Spleen (tissue), 11 donors: ENCODE measurements around the gene LAMA5. TPM values are rescaled to one million over a fixed set of nuclear protein-coding genes. Genes with fewer than 3 reads are reported as not detected.

Experiments used
- DNase-seq: peaks from one replicate; pipeline ENCODE4 v3.0.0-alpha.2; 2020
- H3K27ac ChIP-seq, 8 donors: fragments of 200-600 bp; sonication (generic) in 7 of 8; 1 replicate in 4 of 8; 2 replicates in 4 of 8; pipeline versions ENCODE4 v1.5.0 to v1.8.0; 2016 to 2021; ENCODE audit warnings: inconsistent platforms in 4 of 8, mild to moderate bottlenecking in 4 of 8, moderate library complexity in 1 of 8
- H3K27me3 ChIP-seq, 7 donors: fragments of 200-600 bp; sonication (generic) in 6 of 7; replicated peaks in 1 of 7; 1 replicate in 4 of 7; 2 replicates in 3 of 7; pipeline versions ENCODE4 v1.5.0 to v1.8.0; 2016 to 2021; ENCODE audit warnings: inconsistent platforms in 3 of 7, mild to moderate bottlenecking in 1 of 7
- H3K36me3 ChIP-seq, 6 donors: fragments of 200-600 bp; sonication (generic) in 5 of 6; 1 replicate in 4 of 6; 2 replicates in 2 of 6; pipeline versions ENCODE4 v1.5.0 to v1.8.0; 2016 to 2021; ENCODE audit warnings: inconsistent platforms in 2 of 6
- H3K4me1 ChIP-seq, 6 donors: fragments of 200-600 bp; sonication (generic) in 5 of 6; 1 replicate in 3 of 6; 2 replicates in 3 of 6; pipeline versions ENCODE4 v1.5.0 to v1.8.0; 2016 to 2021; ENCODE audit warnings: inconsistent platforms in 3 of 6
- H3K4me3 ChIP-seq, 8 donors: fragments of 200-600 bp; sonication (generic) in 7 of 8; 1 replicate in 4 of 8; 2 replicates in 4 of 8; pipeline versions ENCODE4 v1.5.0 to v1.8.0; 2016 to 2021; ENCODE audit warnings: inconsistent platforms in 4 of 8, mild to moderate bottlenecking in 4 of 8, moderate library complexity in 2 of 8
- H3K9me3 ChIP-seq, 8 donors: fragments of 200-600 bp; sonication (generic) in 7 of 8; 1 replicate in 4 of 8; 2 replicates in 4 of 8; pipeline versions ENCODE4 v1.5.0 to v1.8.0; 2016 to 2021; ENCODE audit warnings: inconsistent platforms in 4 of 8
- CTCF ChIP-seq, 11 experiments: fragments of 200-600 bp in 7 of 11; fragments of 450-650 bp in 4 of 11; sonication (generic) in 4 of 11; IDR thresholded peaks in 8 of 11; conservative IDR thresholded peaks in 3 of 11; 1 replicate in 7 of 11; 2 replicates in 4 of 11; pipeline versions ENCODE4 v1.4.0 to v1.8.0; 2016 to 2021; ENCODE audit warnings: antibody characterized with exemption in 11 of 11, inconsistent platforms in 4 of 11, mild to moderate bottlenecking in 1 of 11
- POLR2A ChIP-seq, 3 donors: fragments of 450-650 bp; IDR thresholded peaks; one replicate each; pipeline ENCODE4 v1.5.1; 2017; ENCODE audit warnings: antibody characterized with exemption in 3 of 3, mild to moderate bottlenecking in 1 of 3
- POLR2AphosphoS5 ChIP-seq, 3 donors: sonication (generic); formaldehyde crosslinking; IDR thresholded peaks; one replicate each; pipeline ENCODE4 v1.5.1; 2017; ENCODE audit warnings: antibody characterized with exemption in 3 of 3
- WGBS, 5 donors: extraction: QIAGEN DNeasy Blood & Tissue Kit in 3 of 5; methylation state at CpG; one replicate each; pipeline versions ENCODE4 v1.1.5 to v1.1.7; 2013 to 2018; 5-methylcytosine and 5-hydroxymethylcytosine counted together
- intact Hi-C: fragments of 100-400 bp; cut with DNase I; formaldehyde crosslinking; loops from one replicate; pipeline ENCODE4 v1.15.0; 2023; ENCODE audit warnings: low total_unique reads
- polyA plus RNA-seq, 3 donors: library from polyadenylated mRNA; stranded (reverse); fragments of 200-250 nt; gene quantifications; one replicate each; pipeline ENCODE4 v1.2.1, GENCODE V29; 2013
- total RNA-seq, 7 donors: library from RNA; depleted of rRNA in 3 of 7; stranded (reverse); fragments of >200 nt in 3 of 7; fragmentation: NEBNext Ultra II Directional in 4 of 7; extraction: Animal tissue kit (Norgen Biotek cat#: 25700) in 4 of 7; gene quantifications; one replicate each; pipeline versions ENCODE4 v1.1.0 to v1.2.1, GENCODE V29; 2016 to 2021
- donor health status: healthy with polysubstance abuse.
- donor health status: DM: no; HTN: no; CAD: no; lungs with moderate emphysema.
- donor health status: DM: no; HTN: no; CAD: no.
- donor health status: Bipolar disorder and iron deficiency.
- donor health status: healthy.
- donor health status: DM: no; HTN: no; CAD: no.
- donor health status: DM: yes; HTN: yes; CAD: no.

Gene LAMA5
- total and polyA plus RNA-seq, 10 donors: 46.5 to 266 (median 115) TPM

GRCh38 chr20:62299666-62300236 is 67.4 kb downstream of the LAMA5 start:
- TF ChIP-seq POLR2A (IDR thresholded peaks at IDR 0.05) (no peak), POLR2AphosphoS5 (IDR thresholded peaks at IDR 0.05) (no peak), CTCF (IDR thresholded peaks at IDR 0.05 in 8 of 11, conservative IDR thresholded peaks at IDR 0.05 in 3 of 11) (no peak)
- no peak overlapping the region for H3K27ac ChIP-seq
- 74 to 84% (median 79%) methylated on average over 12 of the region's 12 CpGs for WGBS, 5 donors
- intact Hi-C loops: loop anchor here (5.0 kb wide), 1 partner anchor 83 kb away; no protein-coding TSS in a partner anchor
- H3K9me3 ChIP-seq: no peaks in the 10 kb centered on the region
- no peaks in the 10 kb centered on the region for H3K27me3 ChIP-seq
- peaks cover 16 to 73% (median 33%) of the 10 kb centered on the region in 6 donors for H3K4me1 ChIP-seq
- DNase-seq: no peak
- H3K4me3 ChIP-seq: no peak overlapping the region
- peaks cover 4 to 54% (median 23%) of the 10 kb centered on the region in 6 donors for H3K36me3 ChIP-seq

GRCh38 chr20:62298577-62299249 is 68.4 kb downstream of the LAMA5 start:
- intact Hi-C loops: no loop called here
- Histone ChIP-seq H3K4me3 (no peak overlapping the region), H3K27ac (no peak overlapping the region), H3K27me3 (no peaks in the 10 kb centered on the region), H3K36me3 (peaks cover 0 to 55% (median 22%) of the 10 kb centered on the region in 6 donors), H3K4me1 (peaks cover 7 to 69% (median 26%) of the 10 kb centered on the region in 6 donors), H3K9me3 (no peaks in the 10 kb centered on the region)
- 90 to 96% (median 95%) methylated on average over 26 to 33 of the region's 33 CpGs for WGBS, 5 donors
- DNase-seq: peak; percentile 70
- TF ChIP-seq POLR2AphosphoS5 (IDR thresholded peaks at IDR 0.05): peak in 2 of 3 donors; percentile 23 to 59
- TF ChIP-seq POLR2A (IDR thresholded peaks at IDR 0.05): no peak

- 85 to 90% (median 89%) methylated on average over 29 of the region's 29 CpGs for WGBS, 5 donors
- Histone ChIP-seq H3K27me3 (no peaks in the 10 kb centered on the region), H3K27ac (peak overlapping the region in 6 of 8 donors; percentile 7 to 70 (median 38)), H3K36me3 (peaks cover 0 to 66% (median 27%) of the 10 kb centered on the region in 6 donors), H3K4me1 (peaks cover 6 to 75% (median 31%) of the 10 kb centered on the region in 6 donors), H3K4me3 (no peak overlapping the region), H3K9me3 (no peaks in the 10 kb centered on the region)
- TF ChIP-seq POLR2AphosphoS5 (IDR thresholded peaks at IDR 0.05) (peak in 1 of 3 donors; percentile 26), CTCF (IDR thresholded peaks at IDR 0.05 in 8 of 11, conservative IDR thresholded peaks at IDR 0.05 in 3 of 11) (no peak)
- no peak for DNase-seq
- intact Hi-C loops: no loop called here
These were observed 69.5 kb downstream of the LAMA5 start for GRCh38 chr20:62297449-62298227.

- TF ChIP-seq POLR2AphosphoS5 (IDR thresholded peaks at IDR 0.05): peak; percentile 34 to 61 (median 56)
- TF ChIP-seq CTCF (IDR thresholded peaks at IDR 0.05 in 8 of 11, conservative IDR thresholded peaks at IDR 0.05 in 3 of 11): no peak
- no peak for TF ChIP-seq POLR2A (IDR thresholded peaks at IDR 0.05)
- 70 to 88% (median 85%) methylated on average over 15 to 30 of the region's 30 CpGs for WGBS, 5 donors
- H3K36me3 ChIP-seq: peaks cover 0 to 73% (median 32%) of the 10 kb centered on the region in 6 donors
These were observed 70.2 kb downstream of the LAMA5 start for GRCh38 chr20:62296724-62297448.

More at GRCh38 chr20:62296724-62297448, 70.2 kb downstream of the LAMA5 start:
- intact Hi-C loops: no loop called here
- Histone ChIP-seq H3K4me1 (peaks cover 6 to 77% (median 36%) of the 10 kb centered on the region in 6 donors), H3K27me3 (no peaks in the 10 kb centered on the region), H3K27ac (peak overlapping the region in 6 of 8 donors; percentile 7 to 70 (median 38)), H3K9me3 (no peaks in the 10 kb centered on the region), H3K4me3 (no peak overlapping the region)
- peak; percentile 78 for DNase-seq
